ENCODE results near the gene GLRX5. TPM values are rescaled to one million over a fixed set of nuclear protein-coding genes. Genes with fewer than 3 reads are reported as not detected.

The GLRX5 gene
- total RNA-seq, 1 experiment from 2014 or later, result 67.8 TPM

- peaks cover 7% of the 10 kb centered on the region for H3K4me1 Mint-ChIP-seq (ENCODE audit: low read depth, unreplicated experiment)
- no TSS peak for BruUV-seq (replicated peaks)
- no peak overlapping the region for H3K27ac Mint-ChIP-seq (ENCODE audit: unreplicated experiment)
- CTCF ChIA-PET, result interaction anchor here (0.6 to 2.3 kb wide), 10 partner anchors 11 to 261 kb away, joined by 3 to 23 read pairs (median 4); no protein-coding TSS in a partner anchor
- peak overlapping the region; percentile 60 for H3K4me3 ChIP-seq (ENCODE audit: low read depth, low read length)
- H3K27me3 Mint-ChIP-seq (ENCODE audit: insufficient read depth, unreplicated experiment), result no peaks in the 10 kb centered on the region
- H3K9me3 Mint-ChIP-seq (ENCODE audit: unreplicated experiment), result no peaks in the 10 kb centered on the region
- no peaks in the 10 kb centered on the region for H3K9me3 ChIP-seq
- DNase-seq, result peak; percentile 69 to 86
- H3K4me1 ChIP-seq, result peaks cover 17% of the 10 kb centered on the region
- H3K36me3 Mint-ChIP-seq (ENCODE audit: insufficient read depth, unreplicated experiment), result no peaks in the 10 kb centered on the region
- TF ChIP-seq CTCF (IDR thresholded peaks at IDR 0.05; ENCODE audit: insufficient read depth in 1 of 2, low read depth in 1 of 2, low read length in 1 of 2, severe bottlenecking in 1 of 2, unreplicated experiment in 1 of 2), result peak in 1 of 2 experiments; percentile 66
- H3K36me3 ChIP-seq (ENCODE audit: control insufficient read depth, insufficient read depth, low read length), result no peaks in the 10 kb centered on the region; the same call in 1 of the 2 replicates
- peak overlapping the region; percentile 82 for H3K4me3 Mint-ChIP-seq (ENCODE audit: unreplicated experiment)
- no peaks in the 10 kb centered on the region for H3K27me3 ChIP-seq (replicated peaks; ENCODE audit: control insufficient read depth, insufficient read depth, low read length)
- intact Hi-C loops (cut with micrococcal nuclease; ENCODE audit: unreplicated experiment), result no loop called here
- POLR2A ChIA-PET, result interaction anchor here (0.6 to 1.1 kb wide), 3 partner anchors 10 to 147 kb away, joined by 3 to 7 read pairs (median 4); no protein-coding TSS in a partner anchor
These were observed 19.0 kb upstream of the GLRX5 start for GRCh38 chr14:95515596-95516552.

GRCh38 chr14:95516554-95517181, 18.2 kb upstream of the GLRX5 start, which contains the start of gene SYNE3:
SYNE3 (minus strand) TSS chr14:95516650; CDS start chr14:95475821, 40,829 bp downstream.
- peak; percentile 57 to 76 for DNase-seq
- intact Hi-C loops (cut with micrococcal nuclease; ENCODE audit: unreplicated experiment), result no loop called here
- H3K4me3 ChIP-seq (ENCODE audit: low read depth, low read length), result peak within 1 kb of the TSS; percentile 60
- Mint-ChIP-seq H3K27me3 (ENCODE audit: insufficient read depth, unreplicated experiment) (no peaks in the 10 kb centered on the region), H3K4me3 (ENCODE audit: unreplicated experiment) (peak within 1 kb of the TSS; percentile 82), H3K36me3 (ENCODE audit: insufficient read depth, unreplicated experiment) (no peaks in the 10 kb centered on the region), H3K4me1 (ENCODE audit: low read depth, unreplicated experiment) (peaks cover 7% of the 10 kb centered on the region), H3K9me3 (ENCODE audit: unreplicated experiment) (no peaks in the 10 kb centered on the region), H3K27ac (ENCODE audit: unreplicated experiment) (no peak within 1 kb of the TSS)
- no TSS peak for BruUV-seq (replicated peaks)
- CTCF ChIA-PET, result interaction anchor here (0.5 to 2.3 kb wide), 11 partner anchors 11 to 260 kb away, joined by 3 to 23 read pairs (median 4); no protein-coding TSS in a partner anchor
- no peaks in the 10 kb centered on the region; the same call in 1 of the 2 replicates for H3K36me3 ChIP-seq (ENCODE audit: control insufficient read depth, insufficient read depth, low read length)
- no peaks in the 10 kb centered on the region for H3K27me3 ChIP-seq (replicated peaks; ENCODE audit: control insufficient read depth, insufficient read depth, low read length)
- TF ChIP-seq CTCF (IDR thresholded peaks at IDR 0.05; ENCODE audit: insufficient read depth in 1 of 2, low read depth in 1 of 2, low read length in 1 of 2, severe bottlenecking in 1 of 2, unreplicated experiment in 1 of 2), result no peak
- H3K9me3 ChIP-seq, result no peaks in the 10 kb centered on the region
- POLR2A ChIA-PET, result interaction anchor here (0.5 to 1.1 kb wide), 3 partner anchors 9 to 904 kb away, joined by 3 to 7 read pairs (median 3); no protein-coding TSS in a partner anchor
- H3K4me1 ChIP-seq, result peaks cover 17% of the 10 kb centered on the region
